Cardiac fibroblast (primary cell): ENCODE results near the gene FANCI.

Experiments
- DNase-seq, 2 donors: peaks; one replicate each; pipeline versions ENCODE4 v3.0.0 to v3.0.0-alpha.2; 2010; ENCODE audit warnings: low read depth in 2 of 2
- H3K4me3 ChIP-seq, 2 donors: replicated peaks in 1 of 2; 1 replicate in 1 of 2; 2 replicates in 1 of 2; pipeline ENCODE4 v1.5.1; 2011; ENCODE audit warnings: low read depth in 2 of 2, low read length in 2 of 2, mild to moderate bottlenecking in 2 of 2, moderate library complexity in 1 of 2
- CTCF ChIP-seq: IDR thresholded peaks from one replicate; pipeline ENCODE4 v1.5.1; 2011; ENCODE audit warnings: low read depth, mild to moderate bottlenecking, low read length, inconsistent platforms

FANCI gene

GRCh38 chr15:89198934-89199333 lies 44.8 kb upstream of the FANCI start:
- DNase-seq = no peak
- H3K4me3 ChIP-seq = no peak overlapping the region
- no peak for TF ChIP-seq CTCF

- no peak for DNase-seq
- no peak for TF ChIP-seq CTCF
- H3K4me3 ChIP-seq = no peak overlapping the region
These were observed 44.0 kb upstream of the FANCI start for GRCh38 chr15:89199746-89200145.

- no peak for TF ChIP-seq CTCF
- no peak overlapping the region for H3K4me3 ChIP-seq
- DNase-seq = no peak
These were observed 43.6 kb upstream of the FANCI start for GRCh38 chr15:89200182-89200581.

- DNase-seq = no peak
- TF ChIP-seq CTCF = no peak
- H3K4me3 ChIP-seq = no peak overlapping the region
These were observed 42.2 kb upstream of the FANCI start for GRCh38 chr15:89201465-89202005.

GRCh38 chr15:89203705-89204273 lies 40.0 kb upstream of the FANCI start:
- no peak for DNase-seq
- no peak for TF ChIP-seq CTCF
- H3K4me3 ChIP-seq = no peak overlapping the region

- no peak for TF ChIP-seq CTCF
- no peak overlapping the region for H3K4me3 ChIP-seq
- no peak for DNase-seq
These were observed 37.7 kb upstream of the FANCI start for GRCh38 chr15:89205991-89206585.
